Measurements from ENCODE around the gene WDR7. TPM values are rescaled to one million over a fixed set of nuclear protein-coding genes. Genes with fewer than 3 reads are reported as not detected.

The WDR7 gene
- total and polyA plus RNA-seq, 7 donors, result 3.7 to 45.3 (median 28.5) TPM

GRCh38 chr18:57050310-57050949 is 399.3 kb downstream of the WDR7 start:
- intact Hi-C loops (cut with DNase I), result no loop called here
- Histone ChIP-seq H3K27ac (no peak overlapping the region), H3K4me1 (no peaks in the 10 kb centered on the region), H3K27me3 (peaks cover 0 to 3% (median 0%) of the 10 kb centered on the region in 3 donors), H3K9me3 (no peaks in the 10 kb centered on the region), H3K36me3 (no peaks in the 10 kb centered on the region), H3K4me3 (no peak overlapping the region)
- 23 to 57% methylated on average over 6 of the region's 6 CpGs for WGBS, 2 donors
- DNase-seq, result no peak
- TF ChIP-seq POLR2A (IDR thresholded peaks at IDR 0.05) (no peak), POLR2AphosphoS5 (IDR thresholded peaks at IDR 0.05) (no peak), CTCF (IDR thresholded peaks at IDR 0.05) (no peak), EP300 (IDR thresholded peaks at IDR 0.05) (no peak)

- H3K27ac ChIP-seq, result no peak overlapping the region
- peaks cover 0 to 3% (median 0%) of the 10 kb centered on the region in 3 donors for H3K27me3 ChIP-seq
- H3K9me3 ChIP-seq, result no peaks in the 10 kb centered on the region
- WGBS, 2 donors, result 6 to 45% methylated on average over 3 of the region's 3 CpGs
- H3K4me1 ChIP-seq, result no peaks in the 10 kb centered on the region
- no peak for TF ChIP-seq CTCF (IDR thresholded peaks at IDR 0.05)
- TF ChIP-seq POLR2A (IDR thresholded peaks at IDR 0.05), result no peak
- no peak for TF ChIP-seq POLR2AphosphoS5 (IDR thresholded peaks at IDR 0.05)
- TF ChIP-seq EP300 (IDR thresholded peaks at IDR 0.05), result no peak
- no peak overlapping the region for H3K4me3 ChIP-seq
- DNase-seq, result no peak
- intact Hi-C loops (cut with DNase I), result no loop called here
- H3K36me3 ChIP-seq, result no peaks in the 10 kb centered on the region
Measured at GRCh38 chr18:57051021-57051656, 400.0 kb downstream of the WDR7 start.

- no peak for DNase-seq
- H3K9me3 ChIP-seq, result no peaks in the 10 kb centered on the region
- H3K27me3 ChIP-seq, result peaks cover 0 to 3% (median 0%) of the 10 kb centered on the region in 3 donors
- intact Hi-C loops (cut with DNase I), result no loop called here
- no peak overlapping the region for H3K4me3 ChIP-seq
- TF ChIP-seq POLR2A (IDR thresholded peaks at IDR 0.05), result no peak
- TF ChIP-seq EP300 (IDR thresholded peaks at IDR 0.05), result no peak
- 28 to 54% methylated on average over 4 of the region's 4 CpGs for WGBS, 2 donors
- H3K36me3 ChIP-seq, result no peaks in the 10 kb centered on the region
- no peak overlapping the region for H3K27ac ChIP-seq
- no peaks in the 10 kb centered on the region for H3K4me1 ChIP-seq
Measured at GRCh38 chr18:57051657-57052044, 400.5 kb downstream of the WDR7 start.

GRCh38 chr18:57052173-57052572 is 401.0 kb downstream of the WDR7 start:
- Histone ChIP-seq H3K36me3 (no peaks in the 10 kb centered on the region), H3K4me3 (no peak overlapping the region), H3K9me3 (no peaks in the 10 kb centered on the region), H3K27ac (no peak overlapping the region), H3K4me1 (no peaks in the 10 kb centered on the region), H3K27me3 (peaks cover 0 to 5% (median 0%) of the 10 kb centered on the region in 3 donors)
- 48 to 79% methylated on average over 4 of the region's 4 CpGs for WGBS, 2 donors
- TF ChIP-seq CTCF (IDR thresholded peaks at IDR 0.05), result no peak
- no peak for TF ChIP-seq POLR2A (IDR thresholded peaks at IDR 0.05)
- no peak for TF ChIP-seq POLR2AphosphoS5 (IDR thresholded peaks at IDR 0.05)
- TF ChIP-seq EP300 (IDR thresholded peaks at IDR 0.05), result no peak
- intact Hi-C loops (cut with DNase I), result no loop called here
- no peak for DNase-seq

GRCh38 chr18:57052759-57053158 is 401.6 kb downstream of the WDR7 start:
- WGBS, 2 donors, result 83 to 84% methylated on average over 5 of the region's 5 CpGs
- Histone ChIP-seq H3K36me3 (no peaks in the 10 kb centered on the region), H3K4me1 (no peaks in the 10 kb centered on the region), H3K4me3 (no peak overlapping the region), H3K27me3 (peaks cover 0 to 7% (median 0%) of the 10 kb centered on the region in 3 donors), H3K9me3 (no peaks in the 10 kb centered on the region), H3K27ac (no peak overlapping the region)
- no peak for TF ChIP-seq EP300 (IDR thresholded peaks at IDR 0.05)
- TF ChIP-seq POLR2AphosphoS5 (IDR thresholded peaks at IDR 0.05), result no peak
- no peak for TF ChIP-seq CTCF (IDR thresholded peaks at IDR 0.05)
- no peak for DNase-seq
- intact Hi-C loops (cut with DNase I), result no loop called here
